ENCODE results near the gene SSR2. TPM values are rescaled to one million over a fixed set of nuclear protein-coding genes. Genes with fewer than 3 reads are reported as not detected.

Gene SSR2
- polyA plus RNA-seq, 1 of the 3 experiments (the other 2 are of a cell fraction) = 1,136 TPM

DNA sequence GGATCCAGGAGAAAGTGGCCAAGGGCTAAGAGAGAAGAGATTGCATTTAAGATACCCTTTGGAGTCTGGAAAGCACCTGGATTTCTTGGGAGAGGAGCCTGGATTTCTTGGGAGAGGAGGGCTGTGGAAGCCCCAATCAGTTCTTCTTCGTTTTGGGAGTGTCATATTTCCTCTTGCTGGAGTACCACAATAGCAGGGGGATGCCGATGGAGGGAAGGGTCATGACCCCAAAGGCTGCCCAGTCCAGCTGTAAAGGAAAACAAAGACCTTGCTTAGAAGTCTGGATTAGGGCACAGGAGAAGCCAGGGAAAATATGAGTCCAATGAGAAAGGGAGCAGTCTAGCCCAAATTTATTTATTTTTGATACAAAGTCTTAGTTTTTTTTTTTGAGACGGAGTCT is 11.3 kb downstream of the SSR2 start:
- WGBS (ENCODE audit: low lambda C conversion rate) = 85% methylated on average over 3 of the region's 3 CpGs
- no peak overlapping the region for H2AFZ ChIP-seq (ENCODE audit: low read depth)
- H3K36me3 ChIP-seq (replicated peaks in 1 of 2; ENCODE audit: control insufficient read depth in 1 of 2, insufficient read depth in 2 of 2, low read length in 1 of 2) = peaks cover 50 to 51% of the 10 kb centered on the region in 2 experiments
- peaks cover 58% of the 10 kb centered on the region for H3F3A ChIP-seq (replicated peaks; ENCODE audit: insufficient read depth)
- peaks cover 5% of the 10 kb centered on the region for H4K20me1 ChIP-seq (ENCODE audit: insufficient read depth)
- H3K4me2 ChIP-seq = no peak overlapping the region
- TF ChIP-seq FOXM1 (IDR thresholded peaks at IDR 0.05; ENCODE audit: low read depth) (no peak), EP300 (IDR thresholded peaks at IDR 0.05; ENCODE audit: borderline replicate concordance in 1 of 2, low read depth in 1 of 2, low read length in 1 of 2) (no peak)
- peaks cover 4% of the 10 kb centered on the region for H3K79me2 ChIP-seq (ENCODE audit: insufficient read depth)
- no peak overlapping the region for H3K9ac ChIP-seq
- peaks cover 0 to 5% of the 10 kb centered on the region in 2 experiments; a peak in 1 of 4 replicates for H3K4me1 ChIP-seq (ENCODE audit: control insufficient read depth in 1 of 2, insufficient read depth in 2 of 2, low read depth in 1 of 2, low read length in 1 of 2)
- H3K27ac ChIP-seq (ENCODE audit: low read depth in 2 of 2, low read length in 1 of 2) = no peak overlapping the region
- no peaks in the 10 kb centered on the region for H3K27me3 ChIP-seq (ENCODE audit: insufficient read depth)
- ChIA-PET CTCF (interaction anchor here (0.7 to 1.9 kb wide), 4 partner anchors 56 to 121 kb away, joined by 3 to 8 read pairs (median 4); no protein-coding TSS in a partner anchor), POLR2A (interaction anchor here (0.6 kb wide), 1 partner anchor 70 kb away, joined by 4 read pairs; no protein-coding TSS in a partner anchor)
- no peak overlapping the region for H3K4me3 ChIP-seq (ENCODE audit: low read depth in 2 of 2, low read length in 1 of 2)
- no peaks in the 10 kb centered on the region for H3K9me2 ChIP-seq
- H3K9me3 ChIP-seq = no peaks in the 10 kb centered on the region
- DNase-seq = no peak

GRCh38 chr1:156006666-156007376 is 13.9 kb downstream of the SSR2 start:
- peaks cover 26 to 29% of the 10 kb centered on the region in 2 experiments for H3K36me3 ChIP-seq (replicated peaks in 1 of 2; ENCODE audit: control insufficient read depth in 1 of 2, insufficient read depth in 2 of 2, low read length in 1 of 2)
- no peak overlapping the region for H3K9ac ChIP-seq
- H3K79me2 ChIP-seq (ENCODE audit: insufficient read depth) = no peaks in the 10 kb centered on the region
- POLR2A ChIA-PET = interaction anchor here (0.7 kb wide), 1 partner anchor 75 kb away, joined by 3 read pairs; no protein-coding TSS in a partner anchor
- CTCF ChIA-PET = interaction anchor here (1.4 to 3.3 kb wide), 4 partner anchors 17 to 756 kb away, joined by 3 to 12 read pairs (median 5); no protein-coding TSS in a partner anchor
- peaks cover 0 to 6% of the 10 kb centered on the region in 2 experiments; a peak in 1 of 4 replicates for H3K4me1 ChIP-seq (ENCODE audit: control insufficient read depth in 1 of 2, insufficient read depth in 2 of 2, low read depth in 1 of 2, low read length in 1 of 2)
- H4K20me1 ChIP-seq (ENCODE audit: insufficient read depth) = no peaks in the 10 kb centered on the region; the same call in 1 of the 2 replicates
- H3F3A ChIP-seq (replicated peaks; ENCODE audit: insufficient read depth) = peaks cover 47% of the 10 kb centered on the region
- no peak overlapping the region for H3K4me3 ChIP-seq (ENCODE audit: low read depth in 2 of 2, low read length in 1 of 2)
- no peak overlapping the region for H2AFZ ChIP-seq (ENCODE audit: low read depth)
- no peaks in the 10 kb centered on the region for H3K9me3 ChIP-seq
- WGBS (ENCODE audit: low lambda C conversion rate) = 83% methylated on average over 6 of the region's 7 CpGs
- no peaks in the 10 kb centered on the region for H3K27me3 ChIP-seq (ENCODE audit: insufficient read depth)
- H3K27ac ChIP-seq (ENCODE audit: low read depth in 2 of 2, low read length in 1 of 2) = no peak overlapping the region
- H3K9me2 ChIP-seq = no peaks in the 10 kb centered on the region
- TF ChIP-seq, protein P1, sequence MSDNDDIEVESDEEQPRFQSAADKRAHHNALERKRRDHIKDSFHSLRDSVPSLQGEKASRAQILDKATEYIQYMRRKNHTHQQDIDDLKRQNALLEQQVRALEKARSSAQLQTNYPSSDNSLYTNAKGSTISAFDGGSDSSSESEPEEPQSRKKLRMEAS (IDR thresholded peaks at IDR 0.05; ENCODE audit: low read depth) = no peak
- TF ChIP-seq YY1 (IDR thresholded peaks at IDR 0.05; ENCODE audit: low read depth) (no peak), USF1 (IDR thresholded peaks at IDR 0.05; ENCODE audit: borderline replicate concordance, low read depth) (no peak), TEAD4 (IDR thresholded peaks at IDR 0.05; ENCODE audit: borderline replicate concordance, insufficient read depth) (no peak), EP300 (IDR thresholded peaks at IDR 0.05; ENCODE audit: borderline replicate concordance in 1 of 2, low read depth in 1 of 2, low read length in 1 of 2) (no peak), TCF12 (IDR thresholded peaks at IDR 0.05) (no peak), NRF1 (IDR thresholded peaks at IDR 0.05; ENCODE audit: low read depth, low read length) (no peak)
- TF ChIP-seq, protein P2, sequence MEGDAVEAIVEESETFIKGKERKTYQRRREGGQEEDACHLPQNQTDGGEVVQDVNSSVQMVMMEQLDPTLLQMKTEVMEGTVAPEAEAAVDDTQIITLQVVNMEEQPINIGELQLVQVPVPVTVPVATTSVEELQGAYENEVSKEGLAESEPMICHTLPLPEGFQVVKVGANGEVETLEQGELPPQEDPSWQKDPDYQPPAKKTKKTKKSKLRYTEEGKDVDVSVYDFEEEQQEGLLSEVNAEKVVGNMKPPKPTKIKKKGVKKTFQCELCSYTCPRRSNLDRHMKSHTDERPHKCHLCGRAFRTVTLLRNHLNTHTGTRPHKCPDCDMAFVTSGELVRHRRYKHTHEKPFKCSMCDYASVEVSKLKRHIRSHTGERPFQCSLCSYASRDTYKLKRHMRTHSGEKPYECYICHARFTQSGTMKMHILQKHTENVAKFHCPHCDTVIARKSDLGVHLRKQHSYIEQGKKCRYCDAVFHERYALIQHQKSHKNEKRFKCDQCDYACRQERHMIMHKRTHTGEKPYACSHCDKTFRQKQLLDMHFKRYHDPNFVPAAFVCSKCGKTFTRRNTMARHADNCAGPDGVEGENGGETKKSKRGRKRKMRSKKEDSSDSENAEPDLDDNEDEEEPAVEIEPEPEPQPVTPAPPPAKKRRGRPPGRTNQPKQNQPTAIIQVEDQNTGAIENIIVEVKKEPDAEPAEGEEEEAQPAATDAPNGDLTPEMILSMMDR (IDR thresholded peaks at IDR 0.05) = no peak
- no peak overlapping the region for H3K4me2 ChIP-seq
- DNase-seq = no peak
